Measurements from ENCODE around the gene ZNF43.

DNA sequence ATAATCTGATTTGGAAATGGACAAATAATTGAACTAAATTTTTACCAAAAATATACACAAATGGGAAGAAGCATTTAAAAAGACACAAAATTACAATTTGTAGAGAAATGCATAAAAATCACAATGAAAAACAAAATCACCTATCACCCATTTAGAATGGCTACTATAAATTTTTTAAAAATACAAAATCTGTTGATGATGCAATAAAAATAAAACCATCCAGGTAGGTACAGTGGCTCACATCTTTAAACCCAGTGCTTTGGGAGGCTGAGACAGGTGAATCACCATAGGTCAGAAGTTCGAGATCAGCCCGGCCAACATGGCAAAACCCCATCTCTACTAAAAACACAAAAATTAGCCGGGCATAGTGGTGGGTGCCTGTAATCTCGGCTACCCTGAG lies 23.5 kb downstream of the ZNF43 start:
- TF ChIP-seq, protein P1, sequence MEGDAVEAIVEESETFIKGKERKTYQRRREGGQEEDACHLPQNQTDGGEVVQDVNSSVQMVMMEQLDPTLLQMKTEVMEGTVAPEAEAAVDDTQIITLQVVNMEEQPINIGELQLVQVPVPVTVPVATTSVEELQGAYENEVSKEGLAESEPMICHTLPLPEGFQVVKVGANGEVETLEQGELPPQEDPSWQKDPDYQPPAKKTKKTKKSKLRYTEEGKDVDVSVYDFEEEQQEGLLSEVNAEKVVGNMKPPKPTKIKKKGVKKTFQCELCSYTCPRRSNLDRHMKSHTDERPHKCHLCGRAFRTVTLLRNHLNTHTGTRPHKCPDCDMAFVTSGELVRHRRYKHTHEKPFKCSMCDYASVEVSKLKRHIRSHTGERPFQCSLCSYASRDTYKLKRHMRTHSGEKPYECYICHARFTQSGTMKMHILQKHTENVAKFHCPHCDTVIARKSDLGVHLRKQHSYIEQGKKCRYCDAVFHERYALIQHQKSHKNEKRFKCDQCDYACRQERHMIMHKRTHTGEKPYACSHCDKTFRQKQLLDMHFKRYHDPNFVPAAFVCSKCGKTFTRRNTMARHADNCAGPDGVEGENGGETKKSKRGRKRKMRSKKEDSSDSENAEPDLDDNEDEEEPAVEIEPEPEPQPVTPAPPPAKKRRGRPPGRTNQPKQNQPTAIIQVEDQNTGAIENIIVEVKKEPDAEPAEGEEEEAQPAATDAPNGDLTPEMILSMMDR (IDR thresholded peaks at IDR 0.05; ENCODE audit: low read depth, low read length) = no peak
- no peak for TF ChIP-seq EZH2phosphoT487 (IDR thresholded peaks at IDR 0.05; ENCODE audit: low read depth)

Measured in OCI-LY3 (cell line).